HG03432 (cell line): ENCODE results near the gene IL3RA.
"Not testable (repeated sequence)": the region's sequence is repeated elsewhere in the genome, so short reads cannot be mapped to it uniquely, and the experiment has no call there.

ENCODE experiments used
- ATAC-seq: cut with Tn5 transposase; IDR thresholded peaks from one replicate; pipeline ENCODE4 v1.9.1; 2021; ENCODE audit warnings: mild to moderate bottlenecking, moderate library complexity; ENCODE audit not compliant: unreplicated experiment

The IL3RA gene

GRCh38 chrX:1397441-1398270 is 61.1 kb downstream of the IL3RA start:
- ATAC-seq: no peak

- no peak for ATAC-seq
Measured at GRCh38 chrX:1398431-1399340, 62.1 kb downstream of the IL3RA start.

GRCh38 chrX:1400049-1400448 is 63.5 kb downstream of the IL3RA start:
- ATAC-seq: no peak

GRCh38 chrX:1400742-1401471 is 64.3 kb downstream of the IL3RA start:
- no peak for ATAC-seq

- ATAC-seq: no peak
Measured at GRCh38 chrX:1401611-1402430, 65.2 kb downstream of the IL3RA start.

GRCh38 chrX:1403228-1403627 is 66.6 kb downstream of the IL3RA start:
- no peak for ATAC-seq

GRCh38 chrX:1403867-1404266 is 67.3 kb downstream of the IL3RA start:
- not testable (repeated sequence) for ATAC-seq

- ATAC-seq: not testable (repeated sequence)
Measured at GRCh38 chrX:1405769-1406168, 69.2 kb downstream of the IL3RA start.

- no peak for ATAC-seq
Measured at GRCh38 chrX:1407035-1407434, 70.5 kb downstream of the IL3RA start.

- ATAC-seq: no peak
Measured at GRCh38 chrX:1411326-1411725, 74.7 kb downstream of the IL3RA start.

- ATAC-seq: no peak
Measured at GRCh38 chrX:1412551-1413161, 76.1 kb downstream of the IL3RA start.

GRCh38 chrX:1416327-1416784 is 79.8 kb downstream of the IL3RA start:
- no peak for ATAC-seq

- ATAC-seq: no peak
Measured at GRCh38 chrX:1416965-1417760, 80.6 kb downstream of the IL3RA start.

GRCh38 chrX:1417921-1418771 is 81.6 kb downstream of the IL3RA start:
- no peak for ATAC-seq

GRCh38 chrX:1418901-1419544 is 82.4 kb downstream of the IL3RA start:
- no peak for ATAC-seq

- ATAC-seq: no peak
Measured at GRCh38 chrX:1419545-1420355, 83.2 kb downstream of the IL3RA start.

GRCh38 chrX:1420371-1420770 is 83.8 kb downstream of the IL3RA start:
- no peak for ATAC-seq
